ENCODE measurements around the gene FGF3.

FGF3 gene

DNA sequence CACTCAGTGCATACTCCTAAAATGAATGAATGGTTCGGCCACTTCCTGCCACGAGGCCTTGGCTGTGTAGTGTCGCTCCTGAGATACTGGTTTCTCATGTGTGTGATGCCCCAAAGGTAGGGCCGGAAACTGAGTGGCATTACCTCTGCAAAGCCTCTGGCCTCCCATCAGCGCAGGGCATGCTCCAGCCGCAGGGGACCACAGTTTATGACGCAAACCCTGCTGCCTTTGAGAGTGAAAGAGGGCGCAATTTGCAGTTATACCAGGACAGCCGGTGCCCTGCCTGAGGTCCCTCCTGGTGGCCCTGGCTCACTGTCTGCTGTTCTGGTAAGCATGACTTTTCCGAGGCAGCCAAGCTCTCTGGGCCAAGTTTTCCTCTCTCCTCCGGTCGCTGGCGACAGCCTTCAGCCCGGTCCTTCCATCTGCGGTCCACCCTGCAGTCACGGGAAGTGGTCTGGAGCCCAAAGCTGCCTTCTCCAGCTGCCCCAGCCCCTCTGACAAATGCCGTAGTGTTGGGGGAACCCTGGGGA, 2.4 kb upstream of the FGF3 start:
- no peak overlapping the region for H3K4me3 ChIP-seq (ENCODE audit: low read depth, low read length)
- H3K79me2 ChIP-seq (ENCODE audit: control insufficient read depth, insufficient read depth, low read length, unreplicated experiment) = no peaks in the 10 kb centered on the region
- H3K4me1 ChIP-seq (ENCODE audit: control insufficient read depth, insufficient read depth, low read length, unreplicated experiment) = no peaks in the 10 kb centered on the region
- no peak overlapping the region for H3K27ac ChIP-seq (ENCODE audit: low read depth, low read length)
- H2AFZ ChIP-seq (ENCODE audit: low read length, unreplicated experiment) = no peak overlapping the region
- no peaks in the 10 kb centered on the region for H3K36me3 ChIP-seq (ENCODE audit: insufficient read depth, low read length)
- H3K27me3 ChIP-seq (ENCODE audit: insufficient read depth, low read length) = peaks cover 87% of the 10 kb centered on the region

- Histone ChIP-seq H3K36me3 (ENCODE audit: insufficient read depth, low read length) (no peaks in the 10 kb centered on the region), H3K4me3 (ENCODE audit: low read depth, low read length) (no peak overlapping the region), H3K4me1 (ENCODE audit: control insufficient read depth, insufficient read depth, low read length, unreplicated experiment) (no peaks in the 10 kb centered on the region), H3K79me2 (ENCODE audit: control insufficient read depth, insufficient read depth, low read length, unreplicated experiment) (no peaks in the 10 kb centered on the region), H3K27me3 (ENCODE audit: insufficient read depth, low read length) (peaks cover 89% of the 10 kb centered on the region), H2AFZ (ENCODE audit: low read length, unreplicated experiment) (no peak overlapping the region), H3K27ac (ENCODE audit: low read depth, low read length) (no peak overlapping the region)
Observed at GRCh38 chr11:69820441-69820840, 1.2 kb upstream of the FGF3 start.

DNA sequence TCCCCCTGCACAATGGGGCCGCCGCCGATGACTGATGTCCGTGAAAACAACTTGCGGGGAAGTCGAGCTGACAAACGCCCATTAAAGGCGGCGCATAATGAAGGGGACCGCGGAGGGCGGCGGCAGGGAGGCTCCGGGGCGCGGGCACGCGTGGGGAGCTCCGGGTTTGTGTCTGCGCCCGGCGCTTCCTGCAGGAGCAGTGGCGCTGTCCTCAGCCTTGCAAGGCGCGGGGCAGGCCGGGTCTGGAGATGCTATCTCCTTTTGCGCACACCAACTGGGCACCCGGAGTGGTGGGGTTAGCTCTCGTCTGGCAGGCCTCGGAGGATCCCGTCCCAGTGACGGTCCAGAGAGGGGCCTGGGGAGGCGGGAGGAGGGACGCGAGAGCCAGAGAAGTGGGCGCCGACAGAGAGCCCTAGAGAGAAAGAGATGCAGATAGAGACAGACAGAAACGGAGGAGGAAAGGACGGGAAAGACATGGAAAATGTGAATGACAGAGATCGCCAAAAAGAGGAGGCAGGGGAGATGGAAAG, 390 bp upstream of the FGF3 start:
- Histone ChIP-seq H3K4me1 (ENCODE audit: control insufficient read depth, insufficient read depth, low read length, unreplicated experiment) (no peaks in the 10 kb centered on the region), H3K4me3 (ENCODE audit: low read depth, low read length) (no peak overlapping the region), H3K27ac (ENCODE audit: low read depth, low read length) (no peak overlapping the region), H3K79me2 (ENCODE audit: control insufficient read depth, insufficient read depth, low read length, unreplicated experiment) (no peaks in the 10 kb centered on the region), H3K27me3 (ENCODE audit: insufficient read depth, low read length) (peaks cover 95% of the 10 kb centered on the region), H2AFZ (ENCODE audit: low read length, unreplicated experiment) (no peak overlapping the region), H3K36me3 (ENCODE audit: insufficient read depth, low read length) (no peaks in the 10 kb centered on the region)

DNA sequence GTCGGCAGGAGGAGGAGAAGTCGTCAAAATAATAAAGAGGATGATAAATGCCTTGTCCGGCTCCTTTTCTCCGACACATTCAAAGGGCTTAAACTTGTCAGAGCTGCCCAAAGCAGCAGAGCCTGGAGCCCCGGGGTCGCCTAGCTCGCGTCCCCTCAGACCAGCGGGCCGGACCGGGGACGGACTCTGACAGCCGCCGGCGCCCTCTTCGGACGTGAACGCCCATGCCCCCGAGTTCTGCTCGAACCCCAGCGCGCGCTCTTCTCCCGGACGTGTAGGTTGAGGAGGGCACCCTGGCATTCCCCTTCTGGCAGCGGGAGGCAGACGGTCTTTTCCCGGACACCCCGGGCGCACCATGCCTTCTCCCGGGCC, 999 bp downstream of the FGF3 start:
- H3K27me3 ChIP-seq (ENCODE audit: insufficient read depth, low read length) = peaks cover 88% of the 10 kb centered on the region

GRCh38 chr11:69817265-69818230, 1.7 kb downstream of the FGF3 start:
- no peaks in the 10 kb centered on the region for H3K79me2 ChIP-seq (ENCODE audit: control insufficient read depth, insufficient read depth, low read length, unreplicated experiment)
- no peak overlapping the region for H3K27ac ChIP-seq (ENCODE audit: low read depth, low read length)
- no peak overlapping the region for H3K4me3 ChIP-seq (ENCODE audit: low read depth, low read length)
- peaks cover 88% of the 10 kb centered on the region for H3K27me3 ChIP-seq (ENCODE audit: insufficient read depth, low read length)
- no peak overlapping the region for H2AFZ ChIP-seq (ENCODE audit: low read length, unreplicated experiment)
- no peaks in the 10 kb centered on the region for H3K36me3 ChIP-seq (ENCODE audit: insufficient read depth, low read length)
- H3K4me1 ChIP-seq (ENCODE audit: control insufficient read depth, insufficient read depth, low read length, unreplicated experiment) = no peaks in the 10 kb centered on the region

More for the DNA sequence above, 999 bp downstream of the FGF3 start:
- no peaks in the 10 kb centered on the region for H3K4me1 ChIP-seq (ENCODE audit: control insufficient read depth, insufficient read depth, low read length, unreplicated experiment)
- no peak overlapping the region for H3K27ac ChIP-seq (ENCODE audit: low read depth, low read length)
- no peak overlapping the region for H2AFZ ChIP-seq (ENCODE audit: low read length, unreplicated experiment)
- no peaks in the 10 kb centered on the region for H3K79me2 ChIP-seq (ENCODE audit: control insufficient read depth, insufficient read depth, low read length, unreplicated experiment)
- no peaks in the 10 kb centered on the region for H3K36me3 ChIP-seq (ENCODE audit: insufficient read depth, low read length)
- H3K4me3 ChIP-seq (ENCODE audit: low read depth, low read length) = no peak overlapping the region

GRCh38 chr11:69816671-69817070, 2.5 kb downstream of the FGF3 start:
- Histone ChIP-seq H3K79me2 (ENCODE audit: control insufficient read depth, insufficient read depth, low read length, unreplicated experiment) (no peaks in the 10 kb centered on the region), H3K36me3 (ENCODE audit: insufficient read depth, low read length) (no peaks in the 10 kb centered on the region), H2AFZ (ENCODE audit: low read length, unreplicated experiment) (no peak overlapping the region), H3K4me3 (ENCODE audit: low read depth, low read length) (no peak overlapping the region), H3K27ac (ENCODE audit: low read depth, low read length) (no peak overlapping the region), H3K27me3 (ENCODE audit: insufficient read depth, low read length) (peaks cover 81% of the 10 kb centered on the region), H3K4me1 (ENCODE audit: control insufficient read depth, insufficient read depth, low read length, unreplicated experiment) (no peaks in the 10 kb centered on the region)

GRCh38 chr11:69815973-69816372, 3.2 kb downstream of the FGF3 start:
- Histone ChIP-seq H3K27ac (ENCODE audit: low read depth, low read length) (no peak overlapping the region), H3K4me3 (ENCODE audit: low read depth, low read length) (no peak overlapping the region), H3K27me3 (ENCODE audit: insufficient read depth, low read length) (peaks cover 74% of the 10 kb centered on the region), H3K36me3 (ENCODE audit: insufficient read depth, low read length) (no peaks in the 10 kb centered on the region), H3K4me1 (ENCODE audit: control insufficient read depth, insufficient read depth, low read length, unreplicated experiment) (no peaks in the 10 kb centered on the region), H3K79me2 (ENCODE audit: control insufficient read depth, insufficient read depth, low read length, unreplicated experiment) (no peaks in the 10 kb centered on the region), H2AFZ (ENCODE audit: low read length, unreplicated experiment) (no peak overlapping the region)

- Histone ChIP-seq H3K4me1 (ENCODE audit: control insufficient read depth, insufficient read depth, low read length, unreplicated experiment) (no peaks in the 10 kb centered on the region), H3K4me3 (ENCODE audit: low read depth, low read length) (no peak overlapping the region), H3K27me3 (ENCODE audit: insufficient read depth, low read length) (peaks cover 67% of the 10 kb centered on the region), H3K36me3 (ENCODE audit: insufficient read depth, low read length) (no peaks in the 10 kb centered on the region), H3K27ac (ENCODE audit: low read depth, low read length) (no peak overlapping the region), H2AFZ (ENCODE audit: low read length, unreplicated experiment) (no peak overlapping the region), H3K79me2 (ENCODE audit: control insufficient read depth, insufficient read depth, low read length, unreplicated experiment) (no peaks in the 10 kb centered on the region)
Observed at GRCh38 chr11:69814902-69815301, 4.3 kb downstream of the FGF3 start.

DNA sequence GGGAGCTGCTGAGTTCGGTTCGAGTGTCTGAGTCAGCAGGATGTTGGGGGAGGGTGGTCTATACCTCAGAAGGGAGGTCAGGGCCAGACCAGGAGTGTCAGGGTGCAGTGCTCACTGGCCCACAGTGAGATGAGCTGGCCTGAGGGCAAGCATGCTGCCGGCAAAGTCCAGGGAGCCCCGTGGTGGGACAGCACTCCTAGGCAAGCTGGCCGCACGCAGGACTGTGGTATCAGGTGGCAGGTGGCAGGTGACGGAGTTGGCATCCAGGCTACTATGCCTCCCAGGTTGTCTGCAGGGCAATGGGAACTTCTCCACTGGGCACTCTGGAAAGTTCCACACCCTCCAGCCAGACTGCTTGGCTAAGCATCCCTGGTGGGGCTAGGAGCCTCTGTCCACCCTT, 4.8 kb downstream of the FGF3 start:
- Histone ChIP-seq H3K79me2 (ENCODE audit: control insufficient read depth, insufficient read depth, low read length, unreplicated experiment) (no peaks in the 10 kb centered on the region), H2AFZ (ENCODE audit: low read length, unreplicated experiment) (no peak overlapping the region), H3K27me3 (ENCODE audit: insufficient read depth, low read length) (peaks cover 67% of the 10 kb centered on the region), H3K27ac (ENCODE audit: low read depth, low read length) (no peak overlapping the region), H3K4me3 (ENCODE audit: low read depth, low read length) (no peak overlapping the region), H3K4me1 (ENCODE audit: control insufficient read depth, insufficient read depth, low read length, unreplicated experiment) (no peaks in the 10 kb centered on the region), H3K36me3 (ENCODE audit: insufficient read depth, low read length) (no peaks in the 10 kb centered on the region)

DNA sequence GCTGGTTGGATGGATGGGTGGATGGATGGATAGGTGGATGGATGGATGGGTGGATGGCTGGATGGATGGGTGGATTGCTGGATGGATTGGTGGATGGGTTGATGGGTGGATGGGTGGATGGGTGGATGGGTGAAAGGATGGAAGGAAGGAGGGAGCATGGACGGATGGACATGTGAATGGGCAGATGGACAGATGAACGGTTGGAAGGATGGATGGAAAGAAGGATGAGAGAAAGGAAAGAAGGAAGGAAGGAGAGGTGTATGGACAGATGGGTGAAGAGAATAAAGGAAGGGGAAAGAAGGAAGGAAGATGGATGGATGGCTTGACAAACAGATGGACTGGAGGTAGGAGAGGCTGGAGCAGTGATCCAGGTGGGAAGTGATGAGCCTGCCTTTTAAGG, 5.4 kb downstream of the FGF3 start:
- Histone ChIP-seq H3K4me1 (ENCODE audit: control insufficient read depth, insufficient read depth, low read length, unreplicated experiment) (no peaks in the 10 kb centered on the region), H3K27me3 (ENCODE audit: insufficient read depth, low read length) (peaks cover 67% of the 10 kb centered on the region), H3K79me2 (ENCODE audit: control insufficient read depth, insufficient read depth, low read length, unreplicated experiment) (no peaks in the 10 kb centered on the region), H3K36me3 (ENCODE audit: insufficient read depth, low read length) (no peaks in the 10 kb centered on the region), H3K27ac (ENCODE audit: low read depth, low read length) (no peak overlapping the region), H3K4me3 (ENCODE audit: low read depth, low read length) (no peak overlapping the region), H2AFZ (ENCODE audit: low read length, unreplicated experiment) (no peak overlapping the region)

DNA sequence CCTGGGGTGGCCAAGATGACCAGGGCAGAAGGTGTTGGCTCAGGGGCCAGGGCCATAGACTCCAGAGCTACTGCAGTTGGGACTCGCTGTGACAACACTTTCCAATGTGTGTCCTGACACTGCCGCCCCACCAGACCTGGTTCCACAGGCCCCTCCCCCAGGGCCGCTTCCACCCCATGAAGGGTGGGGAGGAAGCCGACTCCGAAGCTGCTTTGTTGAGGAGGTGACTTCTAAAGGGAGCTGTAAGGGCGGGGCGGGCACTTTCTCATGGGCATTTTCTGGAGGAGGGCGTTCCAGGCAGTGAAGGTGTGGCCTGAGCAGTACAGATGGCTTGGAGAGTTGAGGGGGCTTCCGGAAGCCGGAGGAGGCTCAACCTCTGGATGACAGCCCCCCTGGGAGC, 6.3 kb downstream of the FGF3 start:
- no peaks in the 10 kb centered on the region for H3K4me1 ChIP-seq (ENCODE audit: control insufficient read depth, insufficient read depth, low read length, unreplicated experiment)
- H3K36me3 ChIP-seq (ENCODE audit: insufficient read depth, low read length) = no peaks in the 10 kb centered on the region
- no peak overlapping the region for H3K27ac ChIP-seq (ENCODE audit: low read depth, low read length)
- no peaks in the 10 kb centered on the region for H3K79me2 ChIP-seq (ENCODE audit: control insufficient read depth, insufficient read depth, low read length, unreplicated experiment)
- H3K27me3 ChIP-seq (ENCODE audit: insufficient read depth, low read length) = peaks cover 67% of the 10 kb centered on the region
- no peak overlapping the region for H2AFZ ChIP-seq (ENCODE audit: low read length, unreplicated experiment)
- no peak overlapping the region for H3K4me3 ChIP-seq (ENCODE audit: low read depth, low read length)
